ENCODE measurements around the gene GARIN6. TPM values are rescaled to one million over a fixed set of nuclear protein-coding genes. Genes with fewer than 3 reads are reported as not detected.
"Not testable (repeated sequence)": the region's sequence is repeated elsewhere in the genome, so short reads cannot be mapped to it uniquely, and the experiment has no call there.

The GARIN6 gene
- not detected for total RNA-seq

DNA sequence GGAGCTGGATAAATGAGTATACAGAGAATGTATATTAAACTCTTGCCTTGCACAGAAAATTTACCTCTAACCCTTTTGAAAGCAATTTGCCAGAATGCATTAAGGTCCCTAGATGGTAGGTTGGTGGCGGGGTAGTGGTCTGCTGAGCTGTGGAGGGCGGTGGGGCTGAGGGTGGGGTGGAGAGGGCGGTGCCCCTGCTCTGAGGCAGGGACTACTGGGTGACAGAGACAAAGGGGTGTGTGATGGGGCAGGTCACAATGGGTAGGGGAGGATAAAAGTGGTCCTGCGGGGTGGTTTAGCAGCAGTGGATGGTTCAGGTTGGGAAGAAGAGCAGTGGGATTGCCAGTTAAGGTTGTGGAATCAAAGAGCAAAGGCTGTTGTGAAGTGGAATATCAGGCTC, at the start of gene GARIN6:
TSS of gene GARIN6 (plus strand) at position 301 of the 400 bp plus-strand sequence. CDS start 422 bp downstream, outside the sequence.
- Mint-ChIP-seq H3K4me3 (no peak within 1 kb of the TSS), H3K4me1 (no peaks in the 10 kb centered on the region), H3K27me3 (no peaks in the 10 kb centered on the region), H3K36me3 (no peaks in the 10 kb centered on the region), H3K9me3 (no peaks in the 10 kb centered on the region), H3K27ac (no peak within 1 kb of the TSS)
- DNase-seq = no peak

DNA sequence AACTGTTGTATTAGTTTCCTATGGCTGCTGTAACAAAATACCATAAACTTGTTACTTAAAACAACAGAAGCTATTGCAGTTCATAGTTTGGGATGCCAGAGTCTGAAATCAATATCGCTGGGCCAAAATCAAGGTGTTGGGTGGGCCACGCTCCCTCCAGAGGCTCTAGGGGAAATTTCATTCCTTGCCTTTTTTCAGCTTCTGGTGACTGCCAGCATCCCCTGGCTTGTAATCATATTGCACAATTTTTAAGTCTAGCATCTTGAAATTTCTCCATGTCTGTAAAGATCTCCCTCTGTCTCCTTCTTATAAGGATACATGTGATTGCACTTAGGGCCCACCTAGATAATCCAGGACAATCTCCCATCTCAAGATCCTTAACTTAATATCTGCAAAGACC, 48.8 kb upstream of the GARIN6 start:
- no peak overlapping the region for H3K27ac Mint-ChIP-seq
- no peaks in the 10 kb centered on the region for H3K36me3 Mint-ChIP-seq
- DNase-seq = no peak
- H3K4me1 Mint-ChIP-seq = no peaks in the 10 kb centered on the region
- H3K27me3 Mint-ChIP-seq = no peaks in the 10 kb centered on the region
- no peak overlapping the region for H3K4me3 Mint-ChIP-seq
- peaks cover 2% of the 10 kb centered on the region for H3K9me3 Mint-ChIP-seq

GRCh38 chr12:99600388-99600787, 47.2 kb upstream of the GARIN6 start:
- Mint-ChIP-seq H3K4me1 (no peaks in the 10 kb centered on the region), H3K36me3 (no peaks in the 10 kb centered on the region), H3K9me3 (peaks cover 2% of the 10 kb centered on the region), H3K27me3 (no peaks in the 10 kb centered on the region), H3K4me3 (no peak overlapping the region), H3K27ac (no peak overlapping the region)
- DNase-seq = no peak

DNA sequence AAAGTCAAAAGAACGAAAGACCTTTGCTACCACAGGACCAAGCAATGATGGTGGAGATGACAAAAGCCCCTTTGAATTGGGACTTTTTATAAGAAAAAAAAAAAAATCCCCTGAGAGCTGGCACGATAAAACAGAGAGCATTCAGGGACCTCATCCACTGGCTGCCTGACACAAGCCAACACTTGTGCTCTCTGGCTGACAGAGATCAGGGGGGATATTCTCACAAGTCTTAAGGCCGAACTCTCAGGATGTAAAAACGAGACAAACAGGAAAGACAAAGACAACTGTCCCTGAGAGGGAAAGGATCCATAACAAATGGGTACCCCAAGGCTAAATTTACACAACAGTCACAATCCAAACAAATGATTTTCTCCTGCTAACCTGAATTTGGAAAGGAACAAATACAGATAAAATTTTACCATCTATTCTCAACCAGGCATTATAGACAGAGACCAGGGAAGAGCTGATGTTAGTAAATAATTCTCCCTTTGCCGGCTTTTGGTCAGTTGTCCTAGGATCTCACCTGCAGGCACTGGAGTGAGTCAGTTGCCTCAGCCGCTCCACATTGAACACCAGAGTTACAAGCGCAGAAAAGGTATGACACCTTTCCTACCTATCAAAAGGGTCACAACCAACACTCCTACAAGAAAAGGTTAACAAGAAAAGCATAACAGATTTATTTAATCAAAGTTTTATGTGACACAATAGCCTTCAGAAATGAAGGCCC, 37.9 kb upstream of the GARIN6 start:
- Mint-ChIP-seq H3K27me3 (no peaks in the 10 kb centered on the region), H3K27ac (no peak overlapping the region), H3K9me3 (no peaks in the 10 kb centered on the region), H3K36me3 (no peaks in the 10 kb centered on the region), H3K4me1 (no peaks in the 10 kb centered on the region), H3K4me3 (no peak overlapping the region)
- DNase-seq = no peak

GRCh38 chr12:99611117-99611516, 36.4 kb upstream of the GARIN6 start:
- DNase-seq = no peak
- Mint-ChIP-seq H3K9me3 (no peaks in the 10 kb centered on the region), H3K27me3 (no peaks in the 10 kb centered on the region), H3K36me3 (no peaks in the 10 kb centered on the region), H3K4me3 (no peak overlapping the region), H3K27ac (no peak overlapping the region), H3K4me1 (no peaks in the 10 kb centered on the region)

GRCh38 chr12:99611599-99611998, 36.0 kb upstream of the GARIN6 start:
- H3K36me3 Mint-ChIP-seq = no peaks in the 10 kb centered on the region
- DNase-seq = no peak
- H3K4me3 Mint-ChIP-seq = no peak overlapping the region
- H3K4me1 Mint-ChIP-seq = no peaks in the 10 kb centered on the region
- H3K27ac Mint-ChIP-seq = no peak overlapping the region
- H3K27me3 Mint-ChIP-seq = no peaks in the 10 kb centered on the region
- no peaks in the 10 kb centered on the region for H3K9me3 Mint-ChIP-seq

DNA sequence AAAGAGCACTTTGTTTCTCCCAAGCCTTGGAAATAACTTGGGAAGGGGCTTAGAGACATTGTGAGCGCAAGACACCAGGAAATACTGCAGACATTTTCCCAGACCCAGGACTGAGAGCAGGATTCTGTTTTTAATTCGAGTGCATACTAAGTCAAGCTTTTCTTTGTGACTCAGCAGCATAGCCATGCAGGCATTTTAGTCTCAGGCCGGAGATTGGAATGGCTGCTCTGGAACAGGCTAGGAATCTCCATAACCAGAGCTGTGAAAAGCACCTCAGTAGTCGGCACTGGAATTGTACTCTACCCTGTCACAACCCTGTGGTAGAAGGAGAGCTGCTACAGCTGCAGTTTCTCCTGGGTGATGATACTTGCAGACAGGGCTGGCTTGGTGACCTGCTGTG, 28.9 kb upstream of the GARIN6 start:
- Mint-ChIP-seq H3K27me3 (no peaks in the 10 kb centered on the region), H3K27ac (no peak overlapping the region), H3K9me3 (peaks cover 13% of the 10 kb centered on the region), H3K36me3 (no peaks in the 10 kb centered on the region), H3K4me3 (no peak overlapping the region), H3K4me1 (no peaks in the 10 kb centered on the region)
- DNase-seq = no peak

GRCh38 chr12:99619389-99620158, 28.0 kb upstream of the GARIN6 start:
- H3K4me3 Mint-ChIP-seq = no peak overlapping the region
- no peak for DNase-seq
- peaks cover 13% of the 10 kb centered on the region for H3K9me3 Mint-ChIP-seq
- no peaks in the 10 kb centered on the region for H3K4me1 Mint-ChIP-seq
- no peaks in the 10 kb centered on the region for H3K36me3 Mint-ChIP-seq
- H3K27me3 Mint-ChIP-seq = no peaks in the 10 kb centered on the region
- H3K27ac Mint-ChIP-seq = no peak overlapping the region

DNA sequence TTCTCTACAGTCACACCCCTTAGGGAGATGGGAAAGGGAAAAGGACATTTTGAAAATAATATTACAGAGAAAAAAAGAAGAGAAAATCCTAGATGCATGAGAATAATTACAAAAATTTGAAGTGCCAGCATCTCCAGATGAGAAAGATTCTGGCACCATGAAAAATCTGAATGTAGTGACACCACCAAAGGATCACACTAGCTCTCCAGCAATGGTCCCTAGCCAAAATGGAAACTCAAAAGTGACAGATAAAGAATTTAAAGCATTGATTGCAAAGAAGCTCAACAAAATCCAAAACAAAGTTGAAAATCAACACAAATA, 27.4 kb upstream of the GARIN6 start:
- Mint-ChIP-seq H3K36me3 (no peaks in the 10 kb centered on the region), H3K4me3 (no peak overlapping the region), H3K27ac (no peak overlapping the region), H3K27me3 (no peaks in the 10 kb centered on the region), H3K4me1 (no peaks in the 10 kb centered on the region), H3K9me3 (peaks cover 13% of the 10 kb centered on the region)
- no peak for DNase-seq

DNA sequence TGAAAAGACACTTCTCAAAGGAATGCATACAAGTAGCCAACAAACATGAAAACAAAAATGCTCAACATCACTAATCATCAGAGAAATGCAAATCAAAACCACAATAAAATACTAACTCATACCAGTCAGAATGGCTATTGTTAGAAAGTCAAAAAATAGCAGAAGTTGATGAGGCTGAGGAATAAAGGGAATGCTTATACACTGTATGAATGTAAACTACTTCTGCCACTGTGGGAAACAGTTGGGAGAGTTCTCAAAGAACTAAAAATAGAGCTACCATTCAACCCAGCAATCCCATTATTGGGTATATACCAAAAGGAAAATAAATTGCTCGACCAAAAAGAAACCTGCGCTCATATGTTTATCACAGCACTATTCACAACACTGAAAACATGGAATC, 23.0 kb upstream of the GARIN6 start:
- not testable (repeated sequence) for H3K27ac Mint-ChIP-seq, H3K4me3 Mint-ChIP-seq, H3K4me1 Mint-ChIP-seq, H3K27me3 Mint-ChIP-seq, DNase-seq, H3K36me3 Mint-ChIP-seq
- peaks cover 13% of the 10 kb centered on the region for H3K9me3 Mint-ChIP-seq

GRCh38 chr12:99627459-99627858, 20.1 kb upstream of the GARIN6 start:
- no peak overlapping the region for H3K4me3 Mint-ChIP-seq
- H3K36me3 Mint-ChIP-seq = no peaks in the 10 kb centered on the region
- no peaks in the 10 kb centered on the region for H3K27me3 Mint-ChIP-seq
- H3K9me3 Mint-ChIP-seq = no peaks in the 10 kb centered on the region
- H3K27ac Mint-ChIP-seq = no peak overlapping the region
- DNase-seq = no peak
- no peaks in the 10 kb centered on the region for H3K4me1 Mint-ChIP-seq

DNA sequence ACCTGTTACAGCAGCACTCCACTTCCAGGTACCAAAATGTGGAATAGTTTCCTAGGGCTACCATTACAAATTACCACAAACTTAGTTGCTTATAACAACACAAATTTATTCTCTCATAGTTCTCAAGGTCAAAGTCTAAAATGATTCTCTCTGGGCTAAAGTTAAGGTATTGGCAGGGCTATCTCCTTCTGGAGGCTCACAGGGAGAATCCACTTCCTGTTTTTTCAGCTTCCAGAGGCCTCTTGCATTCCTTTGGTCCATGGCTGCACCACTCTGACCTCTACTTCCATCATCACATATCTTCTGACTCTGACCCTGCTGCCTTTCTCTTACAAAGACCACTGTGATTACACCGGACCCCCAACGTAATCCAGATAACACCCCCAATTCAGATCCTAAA, 2.9 kb upstream of the GARIN6 start:
- no peak overlapping the region for H3K4me3 Mint-ChIP-seq
- H3K4me1 Mint-ChIP-seq = no peaks in the 10 kb centered on the region
- DNase-seq = no peak
- H3K9me3 Mint-ChIP-seq = peaks cover 1% of the 10 kb centered on the region
- H3K36me3 Mint-ChIP-seq = no peaks in the 10 kb centered on the region
- H3K27me3 Mint-ChIP-seq = no peaks in the 10 kb centered on the region
- no peak overlapping the region for H3K27ac Mint-ChIP-seq

DNA sequence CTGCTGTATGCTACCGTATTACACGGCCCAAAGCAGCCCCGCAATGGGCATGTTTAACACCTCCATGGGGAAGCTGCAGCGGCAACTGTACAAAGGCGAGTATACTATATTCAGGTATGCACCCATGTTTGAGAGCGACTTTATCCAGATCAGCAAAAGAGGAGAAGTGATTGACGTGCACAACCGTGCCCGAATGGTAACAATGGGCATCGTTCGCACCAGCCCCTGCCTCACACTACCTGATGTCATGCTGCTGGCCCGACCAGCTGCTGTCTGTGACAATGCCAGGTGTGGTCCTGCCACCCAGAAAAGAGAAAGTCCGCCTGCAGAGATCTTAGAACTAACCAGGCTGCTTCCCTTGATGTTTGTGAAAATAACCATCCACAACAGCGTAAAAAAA, 630 bp downstream of the GARIN6 start:
- Mint-ChIP-seq H3K36me3 (no peaks in the 10 kb centered on the region), H3K9me3 (no peaks in the 10 kb centered on the region), H3K4me3 (no peak overlapping the region), H3K27me3 (no peaks in the 10 kb centered on the region), H3K4me1 (no peaks in the 10 kb centered on the region), H3K27ac (no peak overlapping the region)
- no peak for DNase-seq

GRCh38 chr12:99649551-99649950, 2.0 kb downstream of the GARIN6 start:
- no peaks in the 10 kb centered on the region for H3K27me3 Mint-ChIP-seq
- no peaks in the 10 kb centered on the region for H3K36me3 Mint-ChIP-seq
- no peak for DNase-seq
- no peaks in the 10 kb centered on the region for H3K4me1 Mint-ChIP-seq
- H3K27ac Mint-ChIP-seq = no peak overlapping the region
- H3K9me3 Mint-ChIP-seq = no peaks in the 10 kb centered on the region
- no peak overlapping the region for H3K4me3 Mint-ChIP-seq

DNA sequence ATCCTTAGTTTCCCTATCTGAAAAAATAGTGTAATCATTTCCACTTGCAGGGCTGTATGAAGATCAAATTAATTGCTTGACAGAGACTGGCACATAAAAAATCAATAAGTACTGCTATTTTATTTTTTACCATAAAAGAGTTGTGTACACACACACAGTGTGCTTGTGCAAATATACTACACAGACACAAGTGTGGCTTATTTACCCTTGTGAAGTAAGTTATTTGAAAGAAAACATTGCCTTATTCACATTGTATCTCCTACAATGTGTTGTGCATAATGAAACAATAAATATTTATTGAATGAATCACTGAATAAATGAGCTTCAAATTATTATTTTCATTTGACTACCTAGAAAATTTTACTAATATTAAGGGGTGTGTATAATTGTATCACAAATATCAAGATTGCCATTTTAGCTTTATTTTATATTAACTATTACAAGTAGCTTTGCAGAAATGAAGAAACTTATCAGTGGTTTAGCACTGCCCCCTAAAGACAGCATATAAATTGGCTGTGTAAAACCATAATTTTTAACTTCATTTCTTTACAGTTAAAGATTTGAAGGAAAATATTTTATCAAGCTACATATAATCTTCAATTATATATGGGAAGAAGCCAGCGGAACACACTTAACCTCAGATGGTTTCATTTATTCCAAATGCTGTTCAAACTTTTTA, 11.3 kb downstream of the GARIN6 start:
- Mint-ChIP-seq H3K4me3 (no peak overlapping the region), H3K36me3 (no peaks in the 10 kb centered on the region), H3K27ac (no peak overlapping the region), H3K4me1 (no peaks in the 10 kb centered on the region), H3K9me3 (no peaks in the 10 kb centered on the region), H3K27me3 (no peaks in the 10 kb centered on the region)
- DNase-seq = no peak

GRCh38 chr12:99670635-99671034, 23.1 kb downstream of the GARIN6 start:
- Mint-ChIP-seq H3K4me3 (no peak overlapping the region), H3K27ac (no peak overlapping the region), H3K36me3 (no peaks in the 10 kb centered on the region), H3K27me3 (no peaks in the 10 kb centered on the region), H3K4me1 (no peaks in the 10 kb centered on the region), H3K9me3 (peaks cover 4% of the 10 kb centered on the region)
- no peak for DNase-seq
